Measurements from ENCODE around the gene ABTB2. TPM values are rescaled to one million over a fixed set of nuclear protein-coding genes. Genes with fewer than 3 reads are reported as not detected.
A peak's percentile ranks its signal among the peaks of the same experiment; 100 is the strongest.

Gene ABTB2
- total and polyA plus RNA-seq, 2 experiments from 2014 or later: 2.6 to 12.1 TPM

DNA sequence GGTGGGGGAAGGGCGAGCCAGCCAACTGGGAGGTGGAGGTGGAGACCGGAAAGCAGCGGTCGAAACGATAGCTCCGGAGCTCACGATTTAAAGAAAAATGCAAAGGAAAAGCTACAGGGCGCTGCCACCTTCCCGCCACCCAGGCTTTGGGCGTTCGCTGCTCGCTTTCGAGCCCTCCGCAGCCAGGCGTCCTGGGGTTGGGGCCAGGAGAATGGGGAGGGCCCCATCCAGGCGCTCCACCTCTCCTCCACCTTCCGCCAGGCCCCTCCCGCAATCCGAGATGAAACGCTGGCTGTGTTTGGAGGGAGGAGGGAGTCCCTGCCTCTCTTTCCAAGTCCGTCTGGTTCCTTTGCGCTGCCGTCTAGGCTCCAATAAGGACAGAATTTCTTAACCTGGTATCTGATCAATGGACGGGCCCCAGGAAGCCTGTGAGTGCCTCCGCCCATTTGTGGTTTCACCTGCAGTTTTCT is 483 bp upstream of the ABTB2 start:
- Mint-ChIP-seq H3K4me1 (peaks cover 19% of the 10 kb centered on the region), H3K27ac (peak overlapping the region; percentile 92), H3K27me3 (ENCODE audit: insufficient read depth, low read depth, poor library complexity) (peaks cover 24% of the 10 kb centered on the region), H3K4me3 (peak overlapping the region; percentile 82), H3K36me3 (ENCODE audit: low read depth) (no peaks in the 10 kb centered on the region; the same call in 2 of the 3 replicates), H3K9me3 (no peaks in the 10 kb centered on the region)
- peak overlapping the region; percentile 99 for H3K4me2 ChIP-seq
- H3K9me2 ChIP-seq (ENCODE audit: insufficient read depth): no peaks in the 10 kb centered on the region
- peaks cover 24% of the 10 kb centered on the region for H3K79me2 ChIP-seq (replicated peaks; ENCODE audit: insufficient read depth)
- peak; percentile 25 for ATAC-seq
- H3F3A ChIP-seq (replicated peaks; ENCODE audit: low read depth): peaks cover 5% of the 10 kb centered on the region; the same call in 1 of the 2 replicates
- H2AFZ ChIP-seq: peak overlapping the region; percentile 97
- DNase-seq (ENCODE audit: low spot score): peak; percentile 75
- H3K4me3 ChIP-seq: peak overlapping the region; percentile 82
- peaks cover 8% of the 10 kb centered on the region for H3K4me1 ChIP-seq (ENCODE audit: insufficient read depth)
- no peaks in the 10 kb centered on the region for H3K36me3 ChIP-seq (ENCODE audit: insufficient read depth)
- H3K27me3 ChIP-seq (ENCODE audit: insufficient read depth): peaks cover 35% of the 10 kb centered on the region
- peaks cover 14% of the 10 kb centered on the region; the same call in 1 of the 2 replicates for H4K20me1 ChIP-seq (replicated peaks; ENCODE audit: insufficient read depth)
- no peak for TF ChIP-seq JUNB (IDR thresholded peaks at IDR 0.05; ENCODE audit: unreplicated experiment)
- no peak for TF ChIP-seq ZNF114 (CRISPR knock-in tag; IDR thresholded peaks at IDR 0.05)
- TF ChIP-seq, protein P1, sequence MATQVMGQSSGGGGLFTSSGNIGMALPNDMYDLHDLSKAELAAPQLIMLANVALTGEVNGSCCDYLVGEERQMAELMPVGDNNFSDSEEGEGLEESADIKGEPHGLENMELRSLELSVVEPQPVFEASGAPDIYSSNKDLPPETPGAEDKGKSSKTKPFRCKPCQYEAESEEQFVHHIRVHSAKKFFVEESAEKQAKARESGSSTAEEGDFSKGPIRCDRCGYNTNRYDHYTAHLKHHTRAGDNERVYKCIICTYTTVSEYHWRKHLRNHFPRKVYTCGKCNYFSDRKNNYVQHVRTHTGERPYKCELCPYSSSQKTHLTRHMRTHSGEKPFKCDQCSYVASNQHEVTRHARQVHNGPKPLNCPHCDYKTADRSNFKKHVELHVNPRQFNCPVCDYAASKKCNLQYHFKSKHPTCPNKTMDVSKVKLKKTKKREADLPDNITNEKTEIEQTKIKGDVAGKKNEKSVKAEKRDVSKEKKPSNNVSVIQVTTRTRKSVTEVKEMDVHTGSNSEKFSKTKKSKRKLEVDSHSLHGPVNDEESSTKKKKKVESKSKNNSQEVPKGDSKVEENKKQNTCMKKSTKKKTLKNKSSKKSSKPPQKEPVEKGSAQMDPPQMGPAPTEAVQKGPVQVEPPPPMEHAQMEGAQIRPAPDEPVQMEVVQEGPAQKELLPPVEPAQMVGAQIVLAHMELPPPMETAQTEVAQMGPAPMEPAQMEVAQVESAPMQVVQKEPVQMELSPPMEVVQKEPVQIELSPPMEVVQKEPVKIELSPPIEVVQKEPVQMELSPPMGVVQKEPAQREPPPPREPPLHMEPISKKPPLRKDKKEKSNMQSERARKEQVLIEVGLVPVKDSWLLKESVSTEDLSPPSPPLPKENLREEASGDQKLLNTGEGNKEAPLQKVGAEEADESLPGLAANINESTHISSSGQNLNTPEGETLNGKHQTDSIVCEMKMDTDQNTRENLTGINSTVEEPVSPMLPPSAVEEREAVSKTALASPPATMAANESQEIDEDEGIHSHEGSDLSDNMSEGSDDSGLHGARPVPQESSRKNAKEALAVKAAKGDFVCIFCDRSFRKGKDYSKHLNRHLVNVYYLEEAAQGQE (IDR thresholded peaks at IDR 0.05; ENCODE audit: unreplicated experiment): no peak
- no peak for TF ChIP-seq ZNF331 (CRISPR knock-in tag; IDR thresholded peaks at IDR 0.05; ENCODE audit: low read depth)
- TF ChIP-seq, protein P2, sequence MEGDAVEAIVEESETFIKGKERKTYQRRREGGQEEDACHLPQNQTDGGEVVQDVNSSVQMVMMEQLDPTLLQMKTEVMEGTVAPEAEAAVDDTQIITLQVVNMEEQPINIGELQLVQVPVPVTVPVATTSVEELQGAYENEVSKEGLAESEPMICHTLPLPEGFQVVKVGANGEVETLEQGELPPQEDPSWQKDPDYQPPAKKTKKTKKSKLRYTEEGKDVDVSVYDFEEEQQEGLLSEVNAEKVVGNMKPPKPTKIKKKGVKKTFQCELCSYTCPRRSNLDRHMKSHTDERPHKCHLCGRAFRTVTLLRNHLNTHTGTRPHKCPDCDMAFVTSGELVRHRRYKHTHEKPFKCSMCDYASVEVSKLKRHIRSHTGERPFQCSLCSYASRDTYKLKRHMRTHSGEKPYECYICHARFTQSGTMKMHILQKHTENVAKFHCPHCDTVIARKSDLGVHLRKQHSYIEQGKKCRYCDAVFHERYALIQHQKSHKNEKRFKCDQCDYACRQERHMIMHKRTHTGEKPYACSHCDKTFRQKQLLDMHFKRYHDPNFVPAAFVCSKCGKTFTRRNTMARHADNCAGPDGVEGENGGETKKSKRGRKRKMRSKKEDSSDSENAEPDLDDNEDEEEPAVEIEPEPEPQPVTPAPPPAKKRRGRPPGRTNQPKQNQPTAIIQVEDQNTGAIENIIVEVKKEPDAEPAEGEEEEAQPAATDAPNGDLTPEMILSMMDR (conservative IDR thresholded peaks at IDR 0.05; ENCODE audit: low read depth in 2 of 2): no peak
- no peak for TF ChIP-seq CREB1 (CRISPR knock-in tag; IDR thresholded peaks at IDR 0.05; ENCODE audit: low read depth)
- TF ChIP-seq STAT1 (IDR thresholded peaks at IDR 0.05; ENCODE audit: unreplicated experiment): no peak
- no peak for TF ChIP-seq EZH2phosphoT487 (IDR thresholded peaks at IDR 0.05; ENCODE audit: unreplicated experiment)
- no peak for TF ChIP-seq EZH2 (IDR thresholded peaks at IDR 0.05; ENCODE audit: low read depth, unreplicated experiment)
- TF ChIP-seq ZNF462 (CRISPR knock-in tag; IDR thresholded peaks at IDR 0.05): no peak
- no peak for TF ChIP-seq POLR2AphosphoS5 (IDR thresholded peaks at IDR 0.05; ENCODE audit: low read depth)
- TF ChIP-seq NANOG (IDR thresholded peaks at IDR 0.05; ENCODE audit: borderline replicate concordance): no peak
- no peak for TF ChIP-seq ETS1 (IDR thresholded peaks at IDR 0.05)
- H3K27ac ChIP-seq (ENCODE audit: low read depth): peak overlapping the region; percentile 95

Data from GM23338 (cell line).